A673 (cell line): Measurements from ENCODE around the gene DYDC2.

Experiments
- EZH2 ChIP-seq: fragments of 200-600 bp; sonication (generic); IDR thresholded peaks from 2 replicates; pipeline ENCODE4 v1.6.1; 2017; ENCODE audit warnings: borderline replicate concordance, low read depth, mild to moderate bottlenecking, mixed read lengths, antibody characterized with exemption, low read length; ENCODE audit not compliant: poor library complexity, severe bottlenecking
- TF ChIP-seq, protein P1 (sequence below): fragments of 300-800, 200-600 bp; sonication (generic); conservative IDR thresholded peaks from 2 replicates; pipeline ENCODE4 v1.5.1; 2017; ENCODE audit warnings: low read depth, mild to moderate bottlenecking, antibody characterized with exemption, low read length, moderate library complexity, mixed read lengths

DNA sequence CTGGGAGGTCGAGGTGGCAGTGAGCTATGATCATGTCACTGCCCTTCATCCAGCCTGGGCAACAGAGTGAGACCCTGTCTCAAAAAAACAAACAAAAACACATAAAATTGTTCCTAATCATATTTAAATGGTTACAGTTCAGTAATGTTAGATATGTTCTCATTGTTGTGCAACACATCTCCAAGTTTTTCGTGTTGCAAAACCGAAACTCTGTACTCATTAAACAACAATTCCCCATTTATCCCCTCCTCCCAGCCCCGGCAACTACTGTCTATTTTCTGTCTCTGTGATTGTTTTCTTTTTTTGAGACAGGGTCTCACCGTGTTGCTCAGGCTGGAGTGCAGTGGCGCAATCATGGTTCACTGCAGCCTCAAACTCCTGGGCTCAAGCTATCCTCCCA, 35.7 kb downstream of the DYDC2 start:
- TF ChIP-seq, protein P1, sequence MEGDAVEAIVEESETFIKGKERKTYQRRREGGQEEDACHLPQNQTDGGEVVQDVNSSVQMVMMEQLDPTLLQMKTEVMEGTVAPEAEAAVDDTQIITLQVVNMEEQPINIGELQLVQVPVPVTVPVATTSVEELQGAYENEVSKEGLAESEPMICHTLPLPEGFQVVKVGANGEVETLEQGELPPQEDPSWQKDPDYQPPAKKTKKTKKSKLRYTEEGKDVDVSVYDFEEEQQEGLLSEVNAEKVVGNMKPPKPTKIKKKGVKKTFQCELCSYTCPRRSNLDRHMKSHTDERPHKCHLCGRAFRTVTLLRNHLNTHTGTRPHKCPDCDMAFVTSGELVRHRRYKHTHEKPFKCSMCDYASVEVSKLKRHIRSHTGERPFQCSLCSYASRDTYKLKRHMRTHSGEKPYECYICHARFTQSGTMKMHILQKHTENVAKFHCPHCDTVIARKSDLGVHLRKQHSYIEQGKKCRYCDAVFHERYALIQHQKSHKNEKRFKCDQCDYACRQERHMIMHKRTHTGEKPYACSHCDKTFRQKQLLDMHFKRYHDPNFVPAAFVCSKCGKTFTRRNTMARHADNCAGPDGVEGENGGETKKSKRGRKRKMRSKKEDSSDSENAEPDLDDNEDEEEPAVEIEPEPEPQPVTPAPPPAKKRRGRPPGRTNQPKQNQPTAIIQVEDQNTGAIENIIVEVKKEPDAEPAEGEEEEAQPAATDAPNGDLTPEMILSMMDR: no peak
- no peak for TF ChIP-seq EZH2
